Kidney epithelial cell (primary cell): ENCODE data around the gene PARM1. TPM values are rescaled to one million over a fixed set of nuclear protein-coding genes. Genes with fewer than 3 reads are reported as not detected.
A peak's percentile ranks its signal among the peaks of the same experiment; 100 is the strongest.

ENCODE experiments used
- DNase-seq: peaks from one replicate; pipeline ENCODE4 v3.0.0-alpha.2; 2010; ENCODE audit warnings: low read depth
- H3K27me3 ChIP-seq: 2 replicates; pipeline ENCODE4 v1.6.0; 2011; ENCODE audit warnings: low read length; ENCODE audit not compliant: control insufficient read depth, insufficient read depth
- H3K36me3 ChIP-seq: 2 replicates; pipeline ENCODE4 v1.5.1; 2011; ENCODE audit warnings: low read length; ENCODE audit not compliant: control insufficient read depth, insufficient read depth
- H3K4me3 ChIP-seq: 2 replicates; pipeline ENCODE4 v1.5.1; 2011; ENCODE audit warnings: low read depth, mild to moderate bottlenecking, control low read depth, low read length
- total RNA-seq: library from RNA; depleted of rRNA; stranded (reverse); fragments of >200 nt; gene quantifications from 2 replicates; pipeline ENCODE4 v1.2.3, GENCODE V29; 2015
- TF ChIP-seq, protein P1 (sequence below): IDR thresholded peaks from 2 replicates; pipeline ENCODE4 v1.5.1; 2011; ENCODE audit warnings: mild to moderate bottlenecking, moderate library complexity, low read length, control low read depth, inconsistent platforms; ENCODE audit not compliant: insufficient read depth, poor library complexity, severe bottlenecking

PARM1 gene
- total RNA-seq, 1 donor from 2014 or later, result 3.0 TPM

DNA sequence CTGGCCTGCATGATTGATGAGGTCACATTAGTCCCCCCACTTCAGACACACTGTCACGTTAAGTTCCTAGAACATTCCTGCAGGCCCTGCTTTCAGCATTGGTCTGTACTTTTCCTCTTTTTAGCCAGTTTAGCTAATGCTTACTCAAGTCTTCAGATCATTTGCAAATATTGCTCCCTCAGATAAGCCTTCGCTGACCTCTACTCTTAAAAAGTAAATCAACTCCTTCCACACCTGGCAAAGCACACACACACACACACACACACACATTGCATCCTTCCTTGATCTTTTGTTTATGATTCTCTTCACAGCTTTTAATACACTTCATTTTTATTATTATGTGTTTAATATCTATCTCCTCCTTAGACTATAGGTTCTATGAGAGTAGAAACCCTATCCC is 31.4 kb downstream of the PARM1 start:
- TF ChIP-seq, protein P1, sequence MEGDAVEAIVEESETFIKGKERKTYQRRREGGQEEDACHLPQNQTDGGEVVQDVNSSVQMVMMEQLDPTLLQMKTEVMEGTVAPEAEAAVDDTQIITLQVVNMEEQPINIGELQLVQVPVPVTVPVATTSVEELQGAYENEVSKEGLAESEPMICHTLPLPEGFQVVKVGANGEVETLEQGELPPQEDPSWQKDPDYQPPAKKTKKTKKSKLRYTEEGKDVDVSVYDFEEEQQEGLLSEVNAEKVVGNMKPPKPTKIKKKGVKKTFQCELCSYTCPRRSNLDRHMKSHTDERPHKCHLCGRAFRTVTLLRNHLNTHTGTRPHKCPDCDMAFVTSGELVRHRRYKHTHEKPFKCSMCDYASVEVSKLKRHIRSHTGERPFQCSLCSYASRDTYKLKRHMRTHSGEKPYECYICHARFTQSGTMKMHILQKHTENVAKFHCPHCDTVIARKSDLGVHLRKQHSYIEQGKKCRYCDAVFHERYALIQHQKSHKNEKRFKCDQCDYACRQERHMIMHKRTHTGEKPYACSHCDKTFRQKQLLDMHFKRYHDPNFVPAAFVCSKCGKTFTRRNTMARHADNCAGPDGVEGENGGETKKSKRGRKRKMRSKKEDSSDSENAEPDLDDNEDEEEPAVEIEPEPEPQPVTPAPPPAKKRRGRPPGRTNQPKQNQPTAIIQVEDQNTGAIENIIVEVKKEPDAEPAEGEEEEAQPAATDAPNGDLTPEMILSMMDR, result no peak
- Histone ChIP-seq H3K4me3 (no peak overlapping the region), H3K27me3 (no peaks in the 10 kb centered on the region), H3K36me3 (no peaks in the 10 kb centered on the region)
- DNase-seq, result no peak

DNA sequence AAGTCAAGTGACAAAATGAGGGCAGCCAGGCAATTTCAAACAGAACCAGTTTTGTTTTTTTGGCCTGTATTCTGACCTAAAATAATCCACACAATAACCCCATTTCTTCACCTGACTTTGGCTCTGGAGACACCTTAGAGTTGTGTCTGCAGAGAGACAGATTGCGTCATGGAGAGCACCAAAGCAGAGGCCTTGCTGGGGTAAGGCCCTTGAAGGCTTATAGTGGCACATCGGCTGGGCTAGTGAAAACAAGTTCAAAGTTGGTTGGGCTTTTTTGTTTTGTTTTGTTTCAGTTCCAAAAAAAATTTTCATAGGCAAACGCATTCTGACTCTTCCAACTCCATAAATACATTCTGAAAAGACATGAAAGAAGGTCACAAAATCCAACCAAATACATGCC is 34.4 kb downstream of the PARM1 start:
- no peak for DNase-seq
- no peak overlapping the region for H3K4me3 ChIP-seq
- H3K27me3 ChIP-seq, result no peaks in the 10 kb centered on the region

DNA sequence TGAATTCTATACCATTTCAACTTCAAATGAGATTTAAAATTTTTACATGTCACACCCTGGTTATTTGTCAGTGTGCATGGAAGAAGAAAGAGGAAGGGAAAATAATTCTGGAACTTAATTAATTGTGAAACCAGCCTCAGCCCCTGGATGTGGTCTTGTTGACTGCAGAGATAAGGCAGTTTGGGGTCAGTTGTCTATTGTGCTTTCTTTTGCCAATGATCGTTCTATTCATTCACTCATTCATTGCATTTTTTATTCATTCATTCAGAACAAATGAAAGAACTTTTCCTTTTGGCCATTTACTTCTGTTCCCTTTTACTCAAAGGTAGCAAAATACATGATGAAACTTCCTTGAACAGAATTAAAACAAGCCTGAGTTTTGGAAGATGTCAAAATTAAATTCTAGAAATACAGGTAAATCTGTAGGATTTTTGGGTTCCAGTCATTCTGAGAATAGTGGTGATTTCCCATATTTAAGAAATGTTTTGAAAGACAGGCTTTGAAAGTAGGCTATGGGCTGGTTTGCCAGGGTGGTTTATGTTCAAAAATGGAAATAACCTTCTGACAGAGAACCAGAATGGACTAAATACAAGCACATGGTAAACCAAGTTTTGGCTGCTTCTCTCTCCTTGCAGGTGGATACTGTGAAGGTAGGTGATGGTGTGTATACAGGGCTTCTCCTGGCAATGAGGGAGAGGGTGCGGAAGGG is 35.7 kb downstream of the PARM1 start:
- TF ChIP-seq, protein P1, result no peak

More for the DNA sequence above, 34.4 kb downstream of the PARM1 start:
- TF ChIP-seq, protein P1, result no peak
- no peaks in the 10 kb centered on the region for H3K36me3 ChIP-seq

DNA sequence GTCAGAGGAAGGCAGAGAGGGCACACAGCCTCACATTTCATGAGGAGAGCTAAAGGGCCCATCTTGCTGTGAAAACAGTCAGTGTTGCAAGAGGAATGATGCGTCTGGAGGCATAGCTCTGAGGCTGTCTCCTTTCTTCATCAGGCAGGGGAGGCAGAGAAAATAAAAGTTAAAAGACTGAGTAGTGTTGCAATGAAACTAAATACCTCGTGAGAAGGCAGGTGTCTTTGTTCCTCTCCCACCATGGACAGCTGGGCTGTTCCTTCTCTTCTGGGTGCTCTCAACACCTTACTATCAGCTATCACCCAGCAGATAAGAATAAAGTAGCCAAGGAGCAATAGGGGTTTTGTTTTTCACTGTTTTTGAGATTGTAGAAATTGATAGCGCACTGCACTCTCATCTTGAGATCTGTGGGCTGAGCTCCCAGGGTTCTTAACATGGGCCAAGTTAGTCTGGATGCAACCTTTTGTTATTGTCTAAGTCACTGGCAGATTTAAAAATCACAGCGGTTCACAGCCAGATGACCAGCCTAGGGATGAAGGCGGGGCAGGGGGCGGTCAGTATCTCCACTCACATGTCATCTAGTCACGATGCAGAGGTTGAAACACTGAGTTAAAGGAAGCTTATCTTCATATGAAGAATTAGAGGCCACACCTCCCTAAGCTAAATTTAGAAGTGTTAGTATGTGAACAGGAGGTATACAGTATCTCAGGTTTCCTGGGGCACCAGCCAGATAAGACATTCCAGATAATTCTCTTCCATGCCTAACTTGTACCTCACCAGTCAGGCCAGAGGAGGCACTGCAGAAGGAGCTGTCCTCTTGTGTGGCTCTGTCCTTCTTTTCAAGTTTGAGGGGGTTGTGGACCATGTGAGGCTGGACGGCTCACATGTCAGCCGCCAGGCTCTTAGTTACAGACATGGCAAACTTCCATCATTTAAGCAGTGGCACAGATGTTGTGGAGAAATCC is 36.9 kb downstream of the PARM1 start:
- no peak for DNase-seq
- Histone ChIP-seq H3K4me3 (no peak overlapping the region), H3K36me3 (no peaks in the 10 kb centered on the region), H3K27me3 (no peaks in the 10 kb centered on the region)
- TF ChIP-seq, protein P1, result peak; percentile 11

More for the DNA sequence above, 35.7 kb downstream of the PARM1 start:
- no peaks in the 10 kb centered on the region for H3K36me3 ChIP-seq
- no peaks in the 10 kb centered on the region for H3K27me3 ChIP-seq
- H3K4me3 ChIP-seq, result no peak overlapping the region
- DNase-seq, result no peak

DNA sequence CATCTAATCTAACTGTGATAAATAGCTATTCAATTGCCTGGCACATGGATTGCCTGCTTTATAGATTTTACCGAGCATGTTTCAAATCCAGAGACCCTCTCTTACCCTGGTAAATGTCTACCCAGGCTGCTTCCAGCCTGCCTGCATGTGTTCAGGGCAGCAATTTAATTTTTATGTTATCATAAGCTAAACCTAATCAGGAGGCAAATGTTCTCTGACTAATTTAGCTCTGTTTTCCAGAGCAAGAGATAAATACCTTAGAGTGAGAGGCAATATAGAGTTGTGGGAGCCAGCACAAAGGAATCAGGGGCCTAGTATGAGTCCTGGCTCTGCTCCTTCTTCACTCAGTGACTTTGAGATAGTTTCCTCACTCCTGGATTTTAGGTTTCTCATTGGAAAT is 37.7 kb downstream of the PARM1 start:
- Histone ChIP-seq H3K36me3 (no peaks in the 10 kb centered on the region), H3K27me3 (no peaks in the 10 kb centered on the region), H3K4me3 (no peak overlapping the region)
- TF ChIP-seq, protein P1, result no peak
- DNase-seq, result no peak
